Activated CD4-positive, alpha-beta T cell treated with anti-CD3 and anti-CD28 coated beads, Interleukin-2, amount 50 U/mL, for 16 hours (primary cell): ENCODE data around the gene CLMP.

Experiments used
- DNase-seq: peaks from one replicate; pipeline ENCODE4 v3.0.0-alpha.2; 2020

Gene CLMP

DNA sequence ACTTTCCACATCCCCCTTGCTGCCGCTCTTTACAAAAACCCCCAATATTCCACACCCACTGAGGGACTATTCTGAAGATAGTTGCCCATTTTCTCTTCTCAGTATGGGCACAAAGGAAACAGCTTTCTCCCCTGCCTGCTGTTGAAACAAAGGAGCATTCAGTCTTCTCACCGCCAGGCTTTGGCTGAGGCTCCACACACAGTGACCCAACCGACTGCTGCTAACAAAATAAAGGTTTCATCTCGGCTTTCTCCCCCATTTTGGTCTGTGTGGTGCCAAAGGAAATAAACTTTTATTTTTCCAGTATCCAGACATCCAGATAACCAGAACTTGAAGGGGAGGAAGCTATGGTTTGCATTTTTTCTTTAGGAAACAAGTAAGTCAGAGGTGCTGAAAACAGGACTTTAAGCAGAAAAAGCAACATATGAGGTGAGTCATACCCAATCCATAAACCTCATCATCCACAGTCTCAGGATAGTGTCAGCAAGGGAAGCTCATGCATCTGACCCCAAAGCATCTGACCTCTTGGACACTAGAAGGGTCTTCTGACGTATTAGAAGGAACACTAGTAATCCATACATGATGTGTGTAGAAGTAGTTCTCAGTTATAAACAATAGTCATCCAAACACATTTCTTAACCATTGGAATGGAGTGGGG, 6.4 kb downstream of the CLMP start:
- DNase-seq = no peak

DNA sequence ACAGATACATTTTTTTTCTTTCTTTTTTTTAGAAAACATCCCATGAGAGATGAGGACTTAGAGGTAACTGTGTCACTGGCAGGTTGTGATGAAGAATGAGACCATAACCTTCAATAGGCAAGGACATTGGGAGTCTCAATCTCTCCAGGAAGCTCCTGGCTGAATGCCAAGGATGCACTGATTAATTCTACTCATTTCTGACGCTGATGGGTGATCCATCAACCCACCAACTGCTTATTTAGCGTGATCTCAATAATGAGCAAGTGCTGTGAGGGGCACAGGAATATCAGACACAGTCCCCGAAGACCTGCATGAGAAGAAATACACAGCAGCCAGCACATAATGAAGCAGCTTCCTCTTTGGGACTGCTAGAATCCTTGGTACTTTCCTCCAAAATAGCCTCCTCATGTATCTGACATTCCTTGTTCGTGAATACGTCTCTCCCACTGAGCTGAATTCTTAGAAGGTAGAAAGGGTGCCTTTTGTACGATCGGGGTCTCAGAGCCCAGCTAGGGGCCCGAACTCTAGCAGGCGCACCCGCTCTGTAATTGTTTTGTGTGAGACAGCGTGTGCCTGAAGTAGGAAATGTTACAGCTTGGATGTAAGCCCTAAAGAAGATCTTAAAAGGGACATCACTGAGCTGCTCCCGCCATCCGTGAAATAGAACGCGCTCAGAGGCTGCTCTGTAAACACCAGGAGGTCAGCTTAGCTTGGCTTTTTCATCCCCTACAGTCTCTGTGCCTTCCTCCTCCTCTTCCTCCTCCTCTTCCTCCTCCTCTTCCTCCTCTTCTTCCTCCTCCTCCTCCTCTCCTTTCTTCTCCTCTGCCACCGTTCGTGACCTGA, 7.2 kb downstream of the CLMP start:
- DNase-seq = no peak

GRCh38 chr11:123187248-123187647, 7.8 kb downstream of the CLMP start:
- no peak for DNase-seq

- no peak for DNase-seq
Measured at GRCh38 chr11:123186286-123186685, 8.8 kb downstream of the CLMP start.

GRCh38 chr11:123185326-123185725, 9.7 kb downstream of the CLMP start:
- no peak for DNase-seq

DNA sequence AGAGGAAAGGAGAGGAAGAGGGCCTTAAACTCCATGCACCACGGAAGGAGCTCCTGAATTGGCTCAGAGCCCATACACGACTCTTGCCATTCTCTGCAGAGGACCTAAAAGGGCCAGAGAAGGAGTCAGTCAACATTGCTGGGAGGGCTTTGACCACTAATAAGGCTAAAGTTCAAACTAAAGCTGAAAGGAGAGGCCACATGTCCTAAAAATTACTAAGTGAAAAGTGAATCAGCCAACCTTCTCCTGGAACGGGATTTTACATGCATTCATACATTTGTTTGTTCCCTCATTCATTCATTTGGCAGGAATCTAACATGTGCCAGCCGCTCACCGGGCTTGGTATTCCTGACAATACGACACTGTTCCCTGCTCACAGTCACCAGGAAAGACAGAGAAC, 10.5 kb downstream of the CLMP start:
- no peak for DNase-seq

DNA sequence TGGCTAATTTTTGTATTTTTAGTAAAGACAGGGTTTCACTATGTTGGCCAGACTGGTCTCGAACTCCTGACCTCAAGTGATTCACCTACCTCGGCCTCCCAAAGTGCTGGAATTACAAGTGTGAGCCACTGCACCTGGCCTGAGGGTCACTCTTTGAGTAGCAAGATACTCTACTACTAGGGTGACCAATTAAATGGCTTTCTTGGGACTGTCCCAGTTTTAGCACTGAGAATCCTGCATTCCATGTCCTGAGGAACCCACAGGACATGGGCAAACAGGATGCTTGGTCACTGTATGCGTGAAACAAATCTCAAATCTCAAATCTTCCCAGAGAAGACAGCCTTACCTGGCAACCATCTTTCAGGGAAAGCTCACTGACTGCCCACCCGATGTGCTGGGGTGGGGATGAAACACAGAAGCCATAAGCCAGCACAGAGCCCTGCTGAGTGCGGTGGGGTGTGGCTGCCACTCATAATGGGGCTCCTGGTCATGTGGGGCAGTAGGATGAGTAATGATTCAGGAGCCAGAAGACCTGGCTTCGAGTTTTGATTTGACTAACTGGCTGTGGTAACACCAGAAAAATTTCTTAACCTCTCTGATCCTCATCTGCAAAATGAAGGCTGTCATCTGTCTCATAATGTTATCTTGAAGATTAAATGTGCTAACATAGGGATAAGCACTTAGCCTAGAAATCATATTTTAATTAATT, 11.5 kb downstream of the CLMP start:
- DNase-seq = peak; percentile 70

DNA sequence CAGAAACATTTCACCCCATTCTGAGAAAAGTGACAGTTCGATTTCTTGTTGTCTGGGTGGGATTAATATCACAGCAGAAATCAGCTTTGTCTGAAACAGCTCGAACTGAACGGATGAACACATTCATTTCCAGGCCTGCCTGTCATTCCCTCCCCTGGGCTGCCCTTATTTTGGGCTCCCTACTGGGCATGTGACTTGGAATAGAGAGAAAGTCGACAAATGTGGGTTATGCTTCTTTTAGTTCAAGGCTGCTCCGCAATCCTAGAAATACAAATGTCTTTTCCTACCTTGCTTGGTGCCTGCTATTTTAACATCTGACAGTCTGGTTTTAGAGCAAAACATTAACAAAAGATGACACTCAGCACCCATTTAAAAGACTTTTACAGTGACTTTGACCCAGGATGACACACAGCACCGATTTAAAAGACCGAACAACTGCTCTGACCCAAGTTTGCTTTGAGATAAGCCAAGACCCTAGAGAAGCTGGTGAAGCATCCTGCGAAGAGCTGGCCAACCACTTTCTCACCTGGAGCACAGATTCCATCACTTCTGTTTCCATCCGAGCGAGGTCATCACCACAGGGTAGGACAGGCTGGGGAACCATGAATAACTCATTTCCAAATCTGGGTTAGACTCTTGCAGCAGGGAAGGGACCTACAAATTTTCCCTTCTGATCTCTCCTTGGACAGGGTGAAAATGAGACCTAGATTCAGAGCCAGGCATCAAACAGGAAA, 13.1 kb downstream of the CLMP start:
- no peak for DNase-seq

DNA sequence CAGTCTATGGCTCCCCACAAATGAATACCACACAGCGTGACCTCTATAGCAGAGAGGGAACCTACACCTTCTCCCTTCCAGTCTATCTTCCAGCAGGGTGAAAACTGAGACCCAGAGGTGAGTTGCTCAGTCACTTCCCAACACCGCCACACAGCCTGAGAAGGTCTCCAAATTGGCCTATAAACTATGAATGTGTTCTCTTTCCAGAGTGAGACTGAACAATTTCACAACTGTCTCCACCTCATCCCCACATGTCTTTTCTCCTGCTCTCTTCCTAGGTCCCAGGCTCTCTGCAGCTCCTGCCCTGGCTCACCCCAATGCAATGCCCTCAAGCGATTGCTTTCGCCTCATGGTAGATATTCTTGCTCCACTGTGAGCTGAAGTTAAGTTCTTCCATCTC, 14.0 kb downstream of the CLMP start:
- DNase-seq = no peak

DNA sequence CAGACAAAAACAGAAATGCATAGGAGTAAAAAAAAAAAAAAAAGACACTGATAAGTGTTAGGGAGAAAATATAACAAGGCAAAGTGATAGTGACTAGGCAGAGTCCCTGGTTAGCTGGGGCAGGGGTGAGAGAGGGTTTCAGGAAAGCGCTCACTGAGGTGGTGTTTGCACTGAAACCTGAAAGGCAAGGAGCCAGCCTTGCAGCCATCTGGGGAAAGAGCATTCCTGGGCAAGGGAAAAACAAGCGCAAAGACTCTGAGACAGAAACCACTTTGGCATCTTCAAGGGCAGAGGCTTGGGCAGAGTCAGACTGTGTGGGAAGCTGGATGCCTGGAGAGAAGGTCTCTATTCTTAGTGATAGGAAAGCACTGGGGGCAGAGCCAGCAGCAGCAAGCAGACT, 14.5 kb downstream of the CLMP start:
- no peak for DNase-seq

GRCh38 chr11:123180166-123180565, 14.9 kb downstream of the CLMP start:
- no peak for DNase-seq

GRCh38 chr11:123179586-123179985, 15.5 kb downstream of the CLMP start:
- DNase-seq = no peak

- DNase-seq = no peak
Measured at GRCh38 chr11:123178186-123178585, 16.9 kb downstream of the CLMP start.

DNA sequence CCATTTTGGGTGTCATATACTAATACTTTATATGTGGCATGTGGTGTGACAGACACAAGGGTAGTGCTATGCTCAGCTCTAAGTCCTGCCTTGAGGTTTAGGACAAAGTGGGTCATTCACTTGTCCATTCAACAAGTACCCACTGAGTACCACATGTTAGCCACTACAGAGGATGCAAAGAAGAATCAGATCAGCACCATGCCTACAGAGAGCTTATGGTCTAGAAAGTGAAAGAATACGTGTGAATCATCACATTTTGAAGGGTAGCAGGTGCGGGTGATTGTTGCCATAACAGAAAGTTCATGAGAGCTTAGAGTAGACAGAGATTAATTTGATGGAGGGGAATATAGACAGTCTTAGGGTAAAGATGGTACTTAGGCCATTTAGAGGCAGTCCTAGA, 18.3 kb downstream of the CLMP start:
- DNase-seq = peak; percentile 11

- no peak for DNase-seq
Measured at GRCh38 chr11:123174196-123175183, 20.6 kb downstream of the CLMP start.

DNA sequence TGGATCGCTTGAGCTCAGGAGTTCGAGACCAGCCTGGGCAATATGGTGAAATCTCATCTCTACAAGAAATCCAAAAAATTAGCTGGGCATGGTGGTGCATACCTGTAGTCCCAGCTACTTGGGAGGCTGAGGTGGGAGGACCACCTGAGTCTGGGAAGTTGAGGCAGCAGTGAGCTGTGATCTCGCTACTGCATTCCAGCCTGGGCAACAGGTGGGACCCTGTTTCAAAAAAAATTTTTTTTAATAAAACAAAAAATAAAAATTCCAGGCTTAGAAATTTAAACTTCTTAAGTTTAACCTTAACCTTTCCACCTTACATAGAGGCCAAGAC, 21.2 kb downstream of the CLMP start:
- no peak for DNase-seq

DNA sequence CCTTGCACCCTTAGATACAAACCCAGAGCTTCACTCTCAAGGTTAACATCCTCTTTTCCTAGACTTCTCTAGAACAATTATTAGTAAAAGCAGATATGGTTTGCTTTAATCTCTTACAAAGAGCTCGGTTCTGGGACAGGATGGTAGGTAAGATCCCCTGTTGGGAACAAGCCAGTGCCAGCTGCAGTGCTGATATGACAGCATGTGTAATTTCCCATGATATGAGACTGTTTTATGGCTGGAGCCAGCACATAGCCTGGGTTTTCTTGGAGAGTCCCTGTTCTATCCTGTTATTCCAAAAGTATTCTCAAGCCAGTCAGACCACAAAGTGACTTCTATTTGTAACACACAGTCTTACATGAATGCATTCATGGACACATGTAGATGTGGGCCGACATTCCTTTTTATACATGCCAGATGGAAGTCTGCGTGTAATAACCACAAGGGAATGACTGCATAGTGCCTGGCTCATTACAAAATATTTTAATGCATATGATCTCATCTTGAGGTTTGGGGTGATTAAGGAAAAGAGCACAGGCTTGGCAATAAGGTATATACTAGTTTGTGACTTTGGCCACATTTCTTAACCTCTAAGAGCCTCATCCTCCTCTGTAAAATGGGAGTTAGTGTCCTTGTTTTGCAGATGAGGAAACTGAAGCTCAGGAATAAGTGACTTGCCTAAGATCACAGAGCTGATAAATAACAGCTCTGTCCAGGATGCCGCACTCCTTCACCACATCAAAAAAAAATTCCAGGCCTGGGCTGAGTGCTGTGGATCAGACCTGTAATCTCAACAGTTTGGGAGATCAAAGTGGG, 21.8 kb downstream of the CLMP start:
- no peak for DNase-seq

DNA sequence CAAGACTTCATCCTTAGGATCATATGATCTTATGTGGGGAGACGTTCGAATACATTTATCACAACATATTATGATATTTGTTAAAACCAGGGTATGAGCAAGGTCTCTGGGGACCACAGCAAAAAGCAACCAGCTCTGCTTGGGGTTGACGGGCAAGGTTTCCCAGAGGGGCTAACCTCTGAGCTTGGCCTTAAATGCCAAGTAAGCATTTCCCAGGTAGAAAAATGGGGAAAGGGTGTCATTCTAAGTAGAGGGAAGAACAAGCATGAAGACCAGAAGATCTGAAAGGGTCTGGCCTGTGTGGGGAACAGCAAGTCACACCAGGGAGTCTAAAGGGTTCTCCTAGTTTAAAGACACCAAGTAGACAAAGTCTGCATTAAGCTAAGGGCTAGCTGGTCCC, 24.1 kb downstream of the CLMP start:
- no peak for DNase-seq

DNA sequence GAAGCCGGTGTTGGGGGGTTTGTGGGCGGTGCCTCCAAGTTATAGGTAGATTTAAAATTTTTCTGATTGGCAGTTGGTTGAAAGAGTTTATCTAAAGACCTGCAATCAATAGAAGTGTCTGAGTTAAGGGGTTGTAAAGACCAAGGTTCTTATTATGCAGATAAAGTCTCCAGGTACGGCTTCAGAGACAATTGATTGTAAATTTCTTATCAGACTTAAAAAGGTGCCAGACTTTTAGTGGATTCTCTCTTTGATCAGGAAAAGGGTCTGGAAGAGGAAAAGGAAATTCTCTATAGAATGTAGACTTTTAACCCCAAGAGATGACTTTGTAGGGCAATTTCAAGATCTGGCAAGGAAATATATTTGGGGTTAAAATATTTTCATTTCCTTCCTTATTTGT, 25.2 kb downstream of the CLMP start:
- DNase-seq = no peak

DNA sequence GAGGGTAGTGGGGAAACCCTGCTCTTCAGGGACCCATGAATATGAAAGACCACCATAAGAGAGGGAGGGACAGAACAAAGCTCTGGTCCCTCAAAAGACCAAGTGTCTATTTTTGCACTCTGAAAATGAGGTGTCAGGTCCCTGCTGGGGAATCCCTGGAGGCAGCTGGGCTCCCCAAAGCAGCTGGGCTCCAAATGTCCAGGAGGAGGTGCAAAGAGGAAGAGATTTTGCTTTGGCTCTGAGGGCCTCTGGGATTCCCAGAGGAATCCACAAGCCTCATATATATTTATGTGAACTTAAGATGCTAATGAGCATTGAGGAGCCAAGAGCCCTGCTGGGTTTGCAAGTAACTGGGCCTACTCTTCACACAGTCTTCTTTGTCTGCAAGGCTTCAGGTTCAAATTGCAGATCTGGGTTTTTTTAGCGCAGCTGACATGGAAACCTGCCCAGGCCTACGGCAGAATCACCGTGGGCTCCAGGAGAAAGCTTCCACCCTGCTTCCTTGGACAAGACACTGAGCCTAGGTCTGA, 26.0 kb downstream of the CLMP start:
- no peak for DNase-seq

GRCh38 chr11:123168241-123168640, 26.8 kb downstream of the CLMP start:
- no peak for DNase-seq
